DMS 273 (cell line): ENCODE measurements around the gene ARHGAP42.
A peak's percentile ranks its signal among the peaks of the same experiment; 100 is the strongest.

Experiments used
- DNase-seq: peaks from one replicate; lab custom pipeline; 2025; ENCODE audit not compliant: unreplicated experiment; lab: John Stamatoyannopoulos, UW

Gene ARHGAP42

DNA sequence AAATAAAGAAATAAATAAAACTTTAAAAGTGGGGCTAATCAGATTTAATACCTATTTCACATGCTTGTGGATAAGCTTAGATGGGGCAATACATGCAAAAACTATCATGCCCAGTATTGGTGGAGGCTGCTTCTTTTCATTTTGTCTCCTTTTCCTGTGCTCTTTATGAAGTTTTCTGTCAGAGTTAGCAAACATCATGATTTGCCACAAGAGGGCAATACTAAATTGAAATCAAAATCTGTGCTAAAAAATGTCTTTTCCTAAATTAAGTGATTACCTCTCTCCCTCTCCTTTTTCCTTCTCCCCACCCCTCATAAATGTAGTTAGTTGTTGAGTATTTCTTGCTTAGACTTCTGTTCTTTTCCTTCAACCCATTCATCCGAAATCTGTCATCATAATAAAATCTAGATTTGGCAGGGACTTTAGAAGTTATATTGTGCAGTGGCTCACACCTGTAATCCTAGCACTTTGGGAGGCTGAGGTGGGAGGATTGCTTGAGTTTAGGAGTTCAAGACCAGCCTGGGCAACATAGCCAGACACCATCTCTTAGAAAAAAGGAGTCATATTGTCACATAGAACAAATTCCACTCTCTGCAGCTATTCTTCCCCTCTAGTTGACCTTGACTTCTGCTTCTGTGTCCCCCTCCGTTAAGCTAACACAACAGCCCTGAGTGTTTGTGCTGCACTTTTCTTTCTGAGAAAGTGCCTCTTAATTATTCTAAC, 4.7 kb upstream of the ARHGAP42 start:
- DNase-seq, result peak; percentile 22

DNA sequence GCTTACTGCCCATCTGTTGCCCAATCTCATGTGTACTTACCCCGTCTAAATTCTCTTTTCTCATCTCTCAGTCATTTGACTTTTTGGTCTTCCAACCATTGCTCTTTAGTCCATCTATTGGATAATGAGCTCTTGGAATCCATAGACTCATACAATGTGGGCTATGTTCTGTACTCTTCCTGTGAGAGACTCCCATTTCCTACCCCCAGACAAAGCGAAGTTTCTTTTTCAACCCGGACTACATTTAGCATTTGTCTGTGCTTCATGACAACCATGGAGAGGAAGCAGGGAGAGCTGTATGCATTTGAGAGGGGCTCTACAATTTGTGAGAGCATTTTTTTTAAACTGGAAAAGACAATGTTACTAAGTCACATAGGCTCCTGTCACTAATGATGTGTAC, 4.0 kb upstream of the ARHGAP42 start:
- no peak for DNase-seq

DNA sequence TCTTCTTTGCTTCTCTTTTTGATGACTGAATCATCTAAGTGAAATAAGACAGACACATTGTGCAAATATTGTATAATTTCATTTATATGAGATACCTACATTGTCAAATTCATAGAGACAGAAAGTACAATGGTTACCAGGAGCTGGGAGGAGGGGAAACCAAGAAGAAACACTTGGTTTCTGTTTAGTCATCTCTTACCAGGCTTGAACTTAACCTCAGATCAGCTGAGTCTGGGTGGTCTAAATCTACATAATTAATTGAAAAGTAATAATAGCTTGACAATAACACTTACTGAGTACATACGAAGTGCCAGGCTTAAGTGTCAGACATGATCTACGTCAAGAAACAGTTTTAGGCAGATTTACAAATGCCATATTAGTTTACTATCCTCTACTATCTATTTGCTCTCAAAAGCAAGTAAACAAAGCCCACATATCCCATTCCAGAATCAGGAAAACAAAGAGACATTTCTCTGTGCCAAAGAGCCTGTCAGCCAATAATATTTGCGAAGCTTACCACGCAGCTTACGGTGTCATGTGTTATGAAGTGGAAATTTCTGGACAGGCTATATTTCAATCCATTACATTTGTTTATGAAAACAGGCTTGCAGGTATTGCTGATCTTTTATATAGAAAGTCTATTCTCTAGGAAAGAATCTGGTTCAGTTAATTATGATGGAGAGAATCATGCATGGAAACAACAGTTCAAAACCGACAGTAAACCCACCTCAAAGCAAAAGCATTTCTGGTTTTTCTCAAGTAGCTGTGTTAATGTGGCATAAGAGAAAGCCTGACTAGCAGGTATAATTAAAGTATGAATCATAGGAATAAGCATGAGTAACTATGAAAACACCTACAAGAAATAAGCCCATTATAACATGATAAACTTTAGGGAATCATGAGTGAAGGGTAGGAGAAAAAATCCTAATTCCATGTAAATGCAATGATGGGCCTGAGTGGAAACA, 2.7 kb upstream of the ARHGAP42 start:
- no peak for DNase-seq

DNA sequence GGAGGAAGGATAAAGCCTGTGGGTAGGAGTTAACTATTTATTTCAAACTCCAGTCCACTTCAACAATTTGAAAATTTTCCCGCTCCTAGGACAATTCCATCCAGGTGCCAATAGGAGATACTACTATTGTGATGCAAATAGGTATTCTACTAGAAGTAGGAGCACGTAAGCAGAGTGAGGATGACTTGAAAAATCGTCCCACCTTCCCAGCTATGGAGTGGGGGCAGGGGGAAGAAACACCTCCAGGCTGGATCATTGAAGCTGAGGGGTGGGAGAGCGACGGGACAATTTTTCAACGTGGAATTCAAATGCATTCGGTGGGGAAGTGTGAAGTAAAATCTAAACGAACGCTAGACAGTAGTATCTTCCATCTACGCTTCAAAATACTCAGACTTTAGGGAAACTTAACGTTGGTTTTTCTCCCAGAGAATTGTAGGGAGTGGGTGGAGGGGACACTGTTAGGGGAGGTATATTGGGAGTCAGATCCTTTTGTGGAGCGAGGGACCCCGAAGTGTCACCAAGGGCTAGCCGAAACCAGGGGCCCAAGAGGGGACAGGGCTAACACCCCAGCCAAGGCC, 523 bp upstream of the ARHGAP42 start:
- no peak for DNase-seq

DNA sequence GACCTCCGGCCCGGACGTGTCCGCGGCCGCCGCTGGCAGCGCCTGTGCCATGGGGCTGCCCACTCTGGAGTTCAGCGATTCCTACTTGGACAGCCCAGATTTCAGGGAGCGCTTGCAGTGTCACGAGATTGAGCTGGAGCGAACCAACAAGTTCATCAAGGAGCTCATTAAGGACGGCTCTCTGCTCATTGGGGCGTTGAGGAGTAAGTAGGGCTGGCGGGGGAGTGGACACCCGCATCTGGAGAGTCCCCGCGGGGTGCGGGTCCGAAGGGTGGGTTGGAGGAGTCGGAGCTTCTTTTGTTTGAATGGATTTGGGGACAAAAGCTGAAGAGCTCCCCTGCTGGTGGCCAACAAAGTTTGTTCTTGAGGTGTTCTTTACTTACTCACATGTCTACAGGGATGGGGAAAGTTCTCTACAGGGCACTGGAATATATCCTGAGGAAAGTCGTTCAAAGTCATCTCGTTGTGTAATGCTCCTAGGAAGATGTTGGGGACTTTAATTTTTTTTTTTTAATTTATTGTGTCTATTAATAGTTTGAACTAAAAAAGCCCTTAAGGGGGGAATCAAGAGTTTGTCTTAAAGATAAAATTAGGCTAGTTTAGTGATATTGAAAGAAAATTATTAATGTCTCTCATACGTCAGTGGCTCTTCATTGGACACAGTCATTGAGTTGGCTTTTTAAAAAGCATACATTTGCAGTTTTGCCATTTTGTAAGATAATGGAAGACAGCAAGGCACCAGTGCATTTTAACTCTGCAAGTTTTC, 725 bp downstream of the ARHGAP42 start:
- DNase-seq, result peak; percentile 81

DNA sequence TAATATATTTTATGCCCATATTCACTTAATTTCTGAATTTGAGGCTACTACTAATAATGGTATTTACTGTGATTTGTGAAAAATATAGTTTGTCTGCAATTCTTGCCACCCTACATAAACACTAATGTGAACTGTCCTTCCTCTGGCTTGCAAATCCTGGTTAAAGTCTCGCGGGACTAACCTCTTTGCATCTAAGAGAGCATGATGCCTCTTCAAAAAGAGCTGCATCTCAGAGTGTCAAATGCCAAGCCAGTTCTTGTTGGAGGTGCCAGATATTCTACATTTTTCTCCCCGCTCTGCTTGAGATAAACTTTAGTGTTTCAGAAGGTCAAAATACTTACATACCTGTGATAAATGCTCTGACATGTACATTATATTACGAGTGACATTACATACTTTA, 2.1 kb downstream of the ARHGAP42 start:
- peak; percentile 10 for DNase-seq

DNA sequence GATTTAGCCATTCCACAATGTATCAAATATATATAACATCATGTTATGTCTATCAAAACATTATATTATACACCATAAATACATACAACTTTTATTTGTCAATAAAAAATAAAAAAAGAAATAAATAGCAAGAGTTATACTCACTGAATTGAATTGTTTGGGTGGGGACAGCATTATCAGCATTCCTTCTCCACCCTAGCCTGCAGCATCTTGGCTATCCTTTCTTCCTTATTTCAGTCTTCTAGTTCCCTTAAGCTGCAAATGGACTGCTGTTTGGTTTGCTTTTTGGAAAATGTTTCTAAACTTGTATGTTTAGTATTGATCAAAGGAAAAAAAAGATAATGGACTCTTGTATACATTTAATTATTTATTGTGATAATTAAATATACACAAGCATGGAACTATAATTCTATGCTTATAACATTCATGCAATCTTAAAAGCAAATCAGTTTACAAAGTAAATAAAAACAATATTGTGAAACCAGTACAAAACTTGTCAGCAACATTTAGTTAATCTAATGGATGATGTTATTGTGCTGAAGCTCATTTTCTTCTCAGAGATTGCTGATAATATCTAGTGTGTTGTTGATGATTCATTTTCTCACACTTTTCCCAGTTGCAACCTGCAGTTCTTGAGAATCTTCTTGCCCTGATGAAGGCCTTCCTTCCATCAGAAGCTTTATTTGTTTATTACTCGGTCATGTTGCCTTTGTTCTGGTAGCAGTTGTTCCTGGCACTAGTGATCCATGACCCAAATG, 5.0 kb downstream of the ARHGAP42 start:
- DNase-seq, result no peak

DNA sequence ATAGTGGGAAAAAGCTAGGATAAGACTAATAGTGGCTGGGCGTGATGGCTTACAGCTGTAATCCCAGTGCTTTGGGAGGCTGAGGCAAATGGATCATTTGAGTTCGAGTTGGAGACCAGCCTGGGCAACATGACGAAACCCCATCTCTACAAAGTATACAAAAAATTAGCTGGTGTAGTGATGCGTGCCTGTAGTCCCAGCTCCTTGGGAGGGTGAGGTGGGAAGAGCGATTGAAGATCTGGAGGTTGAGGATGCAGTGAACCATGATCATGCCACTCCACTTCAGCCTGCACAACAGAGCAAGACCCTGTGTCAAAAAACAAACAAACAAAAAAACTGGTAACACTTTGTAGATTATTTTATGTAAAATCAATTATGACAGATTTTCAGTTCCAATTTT, 8.8 kb downstream of the ARHGAP42 start:
- DNase-seq, result no peak

DNA sequence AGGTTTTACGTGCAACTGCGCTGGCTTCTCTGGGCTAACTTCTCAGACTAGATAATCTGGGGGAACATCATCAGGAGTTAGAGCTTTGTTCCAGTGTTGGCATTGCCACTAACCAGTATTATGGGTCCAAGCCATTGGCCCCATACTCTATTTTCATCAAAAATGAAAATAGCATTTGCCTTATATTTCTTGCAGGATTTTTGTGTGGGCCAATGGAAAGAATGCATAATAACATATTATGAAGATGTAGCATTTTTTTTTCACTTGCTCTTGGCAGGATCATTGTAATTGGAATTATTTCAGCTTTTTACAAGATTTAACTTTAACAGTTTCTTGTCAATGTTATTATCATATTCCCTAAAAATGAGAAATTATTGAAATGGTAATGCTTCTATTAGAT, 16.1 kb downstream of the ARHGAP42 start:
- DNase-seq, result no peak

DNA sequence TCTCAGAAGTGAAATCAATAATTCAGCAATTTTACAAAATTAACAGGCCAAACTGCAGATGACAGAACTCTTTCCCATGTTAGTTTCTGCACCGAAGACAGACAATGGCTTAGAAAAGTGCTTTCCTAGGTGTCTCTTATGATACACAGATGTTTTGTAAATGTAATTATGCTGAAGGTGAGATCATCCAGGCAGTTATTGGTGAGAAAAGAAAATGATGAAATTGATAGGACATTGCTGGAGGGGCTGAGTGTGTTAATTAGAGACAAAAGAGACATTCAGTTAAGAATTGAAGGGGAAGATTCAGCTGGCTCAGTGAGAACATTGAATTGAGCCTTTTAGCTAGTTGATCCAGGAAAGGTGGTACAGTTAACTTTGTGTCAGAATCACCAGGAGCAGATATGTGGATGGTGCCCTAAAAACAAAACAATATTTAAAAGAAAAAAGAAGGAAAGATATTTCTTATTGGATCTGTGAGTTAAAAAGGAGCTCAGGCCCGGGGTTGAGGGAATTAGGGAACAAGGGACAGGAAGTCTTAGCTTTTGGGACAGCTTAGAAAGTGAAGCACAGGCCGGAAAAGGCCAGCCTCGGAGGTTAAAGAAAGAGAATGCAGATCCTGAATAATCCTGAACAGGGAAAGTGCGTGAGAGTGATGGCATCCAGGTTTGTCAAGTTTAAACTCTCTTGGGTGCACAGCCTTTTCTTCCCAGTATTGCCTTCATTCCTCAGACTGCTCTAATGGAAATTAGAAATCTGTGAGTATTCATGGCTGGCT, 16.9 kb downstream of the ARHGAP42 start:
- DNase-seq, result peak; percentile 27

DNA sequence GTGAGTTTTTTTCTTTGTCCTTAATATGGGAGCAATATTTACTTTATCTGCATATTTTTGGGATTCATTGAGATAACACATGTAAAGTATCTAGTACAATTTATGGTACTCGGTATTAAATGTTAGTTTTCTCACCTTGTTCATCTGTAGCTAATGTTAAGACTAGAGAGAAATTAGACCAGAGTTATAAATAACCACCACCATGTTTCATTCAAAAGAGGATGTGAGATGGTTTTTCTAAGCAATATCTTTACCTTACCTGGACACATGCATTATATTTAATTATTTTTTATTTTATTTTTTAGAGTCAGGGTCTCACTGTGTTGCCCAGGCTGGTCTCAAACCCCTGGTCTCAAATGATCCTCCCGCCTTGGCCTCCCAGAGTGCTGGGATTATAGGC, 18.4 kb downstream of the ARHGAP42 start:
- DNase-seq, result no peak

DNA sequence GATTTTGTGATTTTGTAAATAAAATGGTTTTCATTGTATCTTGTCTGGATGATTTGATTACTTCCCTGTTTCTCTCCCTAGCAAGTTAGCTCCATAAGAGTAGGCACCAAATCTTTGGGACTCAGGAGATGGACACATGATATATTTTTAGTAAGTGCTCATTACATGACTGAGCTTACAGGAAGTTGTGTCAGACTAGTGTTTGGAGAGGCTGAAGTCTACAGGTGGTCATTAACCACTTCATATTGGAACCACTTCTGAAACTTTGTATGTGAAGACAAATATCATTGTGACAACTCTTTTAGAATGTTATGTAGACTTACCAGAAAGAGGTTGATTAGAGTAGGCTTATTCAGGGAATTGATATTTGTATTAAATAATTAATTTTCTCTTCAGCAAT, 19.1 kb downstream of the ARHGAP42 start:
- DNase-seq, result no peak

DNA sequence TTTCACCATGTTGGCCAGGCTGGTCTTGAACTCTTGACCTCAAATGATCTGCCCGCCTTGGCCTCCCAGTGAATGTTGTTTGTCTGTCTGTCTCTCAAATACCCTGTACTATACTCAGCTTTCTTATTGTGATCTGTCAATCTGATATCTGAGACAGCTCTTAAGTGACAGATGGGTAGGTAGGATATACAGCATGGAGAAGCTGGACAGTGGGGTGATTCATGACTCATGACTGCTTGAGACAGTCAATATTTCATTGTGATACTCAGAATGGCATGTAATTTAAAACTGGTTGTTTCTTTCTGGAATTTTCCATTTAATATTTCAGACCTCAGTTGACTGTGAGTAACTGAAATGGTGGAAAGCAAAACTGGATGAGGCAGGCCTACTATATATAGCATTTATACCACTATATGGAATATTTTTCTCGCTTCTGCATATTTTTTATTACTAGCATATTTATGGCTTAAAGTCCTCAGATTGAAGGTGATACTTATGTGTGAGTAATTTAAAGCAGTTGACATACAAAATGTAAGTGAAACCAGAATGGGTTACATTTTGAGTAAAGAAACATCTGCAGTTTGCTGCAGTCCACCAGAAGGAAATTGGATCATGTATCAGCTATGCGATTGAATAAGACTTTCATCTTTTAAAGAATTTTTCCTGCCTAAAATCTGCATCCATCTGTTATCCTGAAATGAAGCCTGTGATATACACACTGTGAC, 22.3 kb downstream of the ARHGAP42 start:
- peak; percentile 63 for DNase-seq

DNA sequence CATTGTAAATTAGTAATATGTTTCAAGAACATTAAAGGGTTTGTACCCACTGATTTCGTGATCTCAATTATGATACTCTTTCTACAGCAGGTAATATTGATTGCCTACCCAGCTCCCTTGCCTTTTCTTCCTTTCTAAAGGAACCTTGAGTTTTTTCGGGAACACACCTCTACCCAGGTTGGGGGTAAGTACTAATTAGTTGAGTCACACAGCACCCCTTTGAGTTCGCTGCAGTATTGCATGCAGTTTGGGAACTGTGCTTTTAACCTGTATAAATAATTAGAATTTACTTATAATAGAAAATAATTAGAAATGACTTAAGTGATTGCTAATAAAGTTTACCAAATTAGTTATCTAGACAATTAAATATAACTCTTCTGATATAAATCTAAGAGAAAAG, 24.9 kb downstream of the ARHGAP42 start:
- no peak for DNase-seq

DNA sequence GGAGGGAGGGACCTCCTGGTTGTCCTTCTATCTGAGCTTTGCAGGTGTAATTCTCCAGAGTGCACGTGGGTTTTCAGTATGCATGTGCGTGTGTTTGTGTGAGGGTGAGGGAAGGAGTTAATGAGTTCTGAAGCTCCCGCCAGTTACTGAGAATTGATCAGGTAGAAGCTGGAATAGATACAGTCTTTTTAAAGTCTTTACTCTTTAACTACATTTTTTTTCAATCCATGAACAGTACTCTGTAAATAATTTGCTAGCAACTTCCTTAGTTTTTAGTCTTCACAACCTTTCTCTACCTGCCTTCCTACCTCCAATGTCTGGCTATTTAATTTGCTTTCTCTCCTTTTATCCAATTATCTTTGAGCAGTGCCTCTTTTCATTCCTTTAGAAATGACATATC, 25.5 kb downstream of the ARHGAP42 start:
- DNase-seq, result no peak

DNA sequence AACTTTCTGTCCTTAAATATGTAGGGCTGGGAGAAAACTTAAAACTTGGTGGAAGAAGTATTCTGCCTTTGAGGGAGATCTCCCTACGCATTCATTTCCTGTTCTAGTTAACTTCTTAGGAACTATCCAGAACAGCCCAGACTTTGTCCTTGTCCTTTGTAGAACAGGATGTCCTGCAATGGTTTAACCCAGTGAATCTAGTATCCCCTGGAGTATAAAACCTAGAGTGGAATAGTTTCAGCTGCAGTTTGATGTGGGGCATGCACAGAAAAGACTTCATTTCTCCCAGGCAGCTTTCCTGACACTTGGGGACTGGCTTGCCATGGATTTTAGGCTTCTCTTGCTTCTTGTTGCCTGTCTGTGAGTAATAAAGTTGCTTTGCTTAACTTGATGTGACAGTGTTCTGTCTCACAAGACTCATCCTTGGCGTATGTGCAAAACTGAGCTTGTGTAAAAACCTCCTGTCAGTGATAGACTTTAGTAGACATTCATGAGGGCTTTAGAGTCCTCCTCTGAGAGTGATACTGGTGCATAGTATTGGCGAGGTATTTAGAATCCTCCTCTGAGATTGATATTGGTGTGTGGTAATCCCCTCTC, 28.2 kb downstream of the ARHGAP42 start:
- DNase-seq, result no peak

DNA sequence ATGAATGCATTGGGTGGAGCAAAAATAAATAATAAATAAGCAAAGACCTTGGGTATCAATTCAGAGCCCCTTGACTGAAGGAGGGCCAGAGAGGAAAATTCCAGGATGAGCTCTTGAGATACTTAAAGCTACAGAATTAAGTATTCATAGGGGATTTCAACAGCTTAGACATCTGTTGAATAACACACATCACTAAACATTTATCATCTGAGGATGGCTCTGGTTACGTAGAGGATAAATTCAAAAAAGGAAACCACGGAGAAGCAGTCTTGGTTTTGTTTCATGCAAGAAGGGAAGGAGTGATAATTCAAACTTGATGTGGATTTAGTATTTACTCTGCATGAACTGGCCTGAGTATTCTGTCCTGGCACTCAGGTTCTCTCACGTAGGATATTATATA, 29.8 kb downstream of the ARHGAP42 start:
- peak; percentile 13 for DNase-seq

DNA sequence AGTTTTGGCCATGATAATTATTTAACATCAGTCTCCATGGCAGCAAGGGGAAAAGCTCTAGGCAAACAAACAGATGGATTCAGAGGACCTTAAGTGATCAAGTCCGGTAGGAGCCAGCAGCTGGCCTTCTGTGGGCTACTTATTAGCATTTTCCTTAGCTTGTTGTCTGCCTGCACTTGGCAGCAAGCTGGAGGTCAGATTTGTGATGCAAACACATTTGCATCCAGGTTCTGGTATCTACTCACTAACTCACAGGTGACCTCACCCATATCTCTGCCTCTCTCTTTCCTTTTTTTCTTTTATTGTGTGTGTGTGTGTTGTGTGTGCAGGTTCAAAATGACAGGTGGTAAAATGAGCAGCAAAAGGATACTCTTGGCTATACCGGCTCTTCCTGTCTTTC, 32.3 kb downstream of the ARHGAP42 start:
- DNase-seq, result peak; percentile 90

DNA sequence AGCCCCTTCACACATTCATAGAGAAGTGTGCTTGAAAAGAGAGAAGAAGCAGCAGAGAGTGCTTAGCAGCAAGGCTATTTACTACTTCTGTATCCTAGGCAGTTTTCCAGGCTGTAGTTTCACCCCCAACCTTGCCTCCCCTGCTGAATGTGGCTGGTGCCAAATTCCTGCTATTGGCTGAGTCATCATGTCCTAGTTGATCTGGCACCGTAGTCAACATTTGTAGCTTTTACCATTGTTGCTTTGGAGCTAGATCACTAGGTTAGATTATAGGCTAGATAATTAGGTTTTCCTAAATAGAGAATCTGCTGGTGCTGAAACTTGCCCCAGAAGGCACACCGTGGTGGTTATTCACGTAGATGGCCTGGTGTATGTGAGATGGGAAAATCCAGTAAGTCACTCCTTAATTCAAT, 32.7 kb downstream of the ARHGAP42 start:
- peak; percentile 84 for DNase-seq
